C4-2B (cell line): Measurements from ENCODE around the gene ZBTB40.

ENCODE experiments used
- H3K27ac ChIP-seq: fragments of 450-650 bp; 2 replicates; pipeline ENCODE4 v1.5.1; 2017
- CTCF ChIP-seq: fragments of 450-650 bp; conservative IDR thresholded peaks from 2 replicates; pipeline ENCODE4 v1.5.1; 2017; ENCODE audit warnings: mild to moderate bottlenecking
- ZFX ChIP-seq: fragments of 450-650 bp; IDR thresholded peaks from 2 replicates; pipeline ENCODE4 v1.6.1; 2017

ZBTB40 gene

GRCh38 chr1:22488319-22488718 lies 36.7 kb downstream of the ZBTB40 start:
- no peak overlapping the region; the same call in 1 of the 2 replicates for H3K27ac ChIP-seq
- TF ChIP-seq CTCF = no peak
- no peak for TF ChIP-seq ZFX

GRCh38 chr1:22489278-22489677 lies 37.6 kb downstream of the ZBTB40 start:
- no peak overlapping the region for H3K27ac ChIP-seq
- no peak for TF ChIP-seq ZFX
- no peak; the same call in 1 of the 2 replicates for TF ChIP-seq CTCF

GRCh38 chr1:22489823-22490222 lies 38.2 kb downstream of the ZBTB40 start:
- TF ChIP-seq CTCF = no peak
- no peak for TF ChIP-seq ZFX
- no peak overlapping the region for H3K27ac ChIP-seq

GRCh38 chr1:22490309-22490708 lies 38.7 kb downstream of the ZBTB40 start:
- no peak overlapping the region for H3K27ac ChIP-seq
- TF ChIP-seq ZFX = no peak
- no peak for TF ChIP-seq CTCF

- no peak overlapping the region for H3K27ac ChIP-seq
- TF ChIP-seq CTCF (no peak), ZFX (no peak)
These were observed 40.5 kb downstream of the ZBTB40 start for GRCh38 chr1:22491995-22492715.

GRCh38 chr1:22494144-22494543 lies 42.5 kb downstream of the ZBTB40 start:
- no peak overlapping the region for H3K27ac ChIP-seq
- TF ChIP-seq ZFX = no peak
- no peak for TF ChIP-seq CTCF

GRCh38 chr1:22494943-22495579 lies 43.4 kb downstream of the ZBTB40 start:
- H3K27ac ChIP-seq = no peak overlapping the region
- TF ChIP-seq CTCF (no peak), ZFX (no peak)
